Occipital lobe (tissue), 2 donors: ENCODE measurements around the gene CCDC184. TPM values are rescaled to one million over a fixed set of nuclear protein-coding genes. Genes with fewer than 3 reads are reported as not detected.

ENCODE experiments used
- DNase-seq: peaks from one replicate; lab custom pipeline; 2025; lab: John Stamatoyannopoulos, UW
- total RNA-seq: library from RNA; depleted of rRNA; stranded (reverse); fragments of >200 nt; gene quantifications from one replicate; pipeline ENCODE4 v1.2.3, GENCODE V29; 2014

Gene CCDC184
- total RNA-seq, 1 donor from 2014 or later: 17.0 TPM

DNA sequence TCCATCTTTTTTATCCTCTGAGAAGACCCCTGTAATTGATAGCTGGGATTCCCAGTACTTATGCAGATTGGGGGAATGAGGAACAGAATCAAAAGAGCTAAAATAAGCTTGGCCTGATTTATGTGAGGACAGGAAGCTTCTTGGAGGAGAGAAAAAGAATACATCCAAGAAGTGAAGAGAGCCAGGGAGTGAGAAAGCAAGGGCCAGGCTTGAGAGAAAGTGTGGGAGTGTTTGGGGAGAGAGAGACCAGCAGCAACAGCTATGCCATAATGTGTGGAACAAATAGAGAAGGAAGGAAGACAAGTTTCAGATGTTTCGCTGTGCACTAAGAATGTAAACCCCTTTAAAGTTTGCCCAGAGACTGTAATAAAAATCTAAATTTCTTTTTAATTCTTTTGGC, 4.0 kb upstream of the CCDC184 start:
- no peak for DNase-seq

DNA sequence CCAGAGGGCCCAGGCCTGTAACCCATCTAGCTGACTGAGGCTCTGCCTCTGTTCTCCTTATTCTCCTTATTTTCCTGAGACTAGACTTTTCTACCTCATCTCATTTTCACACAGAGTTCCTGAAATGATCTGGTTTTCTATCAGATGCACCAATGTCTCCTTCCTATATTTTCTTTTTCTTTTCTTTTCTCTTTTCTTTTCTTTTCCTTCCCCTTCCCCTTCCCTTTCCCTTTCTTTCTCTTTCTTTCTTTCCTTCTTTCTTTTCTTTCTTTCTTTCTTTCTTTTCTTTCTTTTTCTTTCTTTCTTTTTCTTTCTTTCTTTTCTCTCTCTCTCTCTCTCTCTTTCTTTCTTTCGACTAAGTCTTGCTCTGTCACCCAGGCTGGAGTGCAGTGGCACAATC, 3.0 kb upstream of the CCDC184 start:
- no peak for DNase-seq

- no peak for DNase-seq
These were observed 2.5 kb upstream of the CCDC184 start for GRCh38 chr12:48180857-48181495.

DNA sequence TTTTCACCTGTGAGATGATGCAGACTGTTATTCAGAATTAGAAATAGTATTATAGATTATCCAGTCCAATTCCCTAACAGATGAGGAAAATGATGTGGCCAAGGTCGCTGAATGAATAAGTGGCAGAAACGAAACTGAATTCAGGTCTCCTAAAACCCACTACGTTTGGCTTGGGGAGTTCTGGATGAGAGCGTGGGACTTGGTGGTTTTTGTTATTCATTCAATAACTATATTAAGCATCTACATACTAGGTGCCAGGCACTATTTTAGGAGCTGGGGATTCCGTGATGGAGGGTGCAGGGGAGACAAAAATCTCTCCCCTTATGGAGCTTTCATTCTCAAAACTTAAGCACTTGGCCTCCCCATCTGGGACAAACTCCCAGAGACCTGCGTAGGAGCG, 813 bp upstream of the CCDC184 start:
- no peak for DNase-seq

DNA sequence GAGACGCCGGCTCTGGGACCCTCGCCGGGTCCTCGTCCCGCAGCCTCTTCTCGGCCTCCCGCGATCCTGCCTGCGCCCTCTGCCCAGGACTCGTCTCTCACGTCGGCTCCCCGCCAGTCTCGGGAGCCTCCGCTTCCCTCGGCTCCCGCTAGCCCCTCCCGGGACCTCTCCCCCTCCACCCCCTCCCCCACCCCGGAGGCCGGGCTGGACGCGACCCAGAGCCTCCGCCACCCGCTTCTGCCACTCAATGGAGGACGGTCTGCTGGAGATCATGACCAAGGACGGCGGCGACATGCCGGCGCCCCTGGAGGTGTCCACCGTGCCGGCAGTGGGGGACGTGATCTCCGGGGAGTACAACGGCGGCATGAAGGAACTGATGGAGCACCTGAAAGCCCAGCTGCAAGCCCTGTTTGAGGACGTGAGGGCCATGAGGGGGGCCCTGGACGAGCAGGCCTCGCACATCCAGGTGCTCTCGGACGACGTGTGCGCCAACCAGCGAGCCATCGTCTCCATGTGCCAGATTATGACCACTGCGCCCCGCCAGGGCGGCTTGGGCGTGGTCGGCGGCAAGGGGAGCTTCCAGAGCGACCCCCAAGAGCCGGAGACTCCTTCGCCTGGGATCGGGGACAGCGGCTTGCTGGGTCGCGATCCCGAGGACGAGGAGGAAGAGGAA, 568 bp downstream of the CCDC184 start:
- no peak for DNase-seq

GRCh38 chr12:48184549-48184922, 1.1 kb downstream of the CCDC184 start:
- no peak for DNase-seq

DNA sequence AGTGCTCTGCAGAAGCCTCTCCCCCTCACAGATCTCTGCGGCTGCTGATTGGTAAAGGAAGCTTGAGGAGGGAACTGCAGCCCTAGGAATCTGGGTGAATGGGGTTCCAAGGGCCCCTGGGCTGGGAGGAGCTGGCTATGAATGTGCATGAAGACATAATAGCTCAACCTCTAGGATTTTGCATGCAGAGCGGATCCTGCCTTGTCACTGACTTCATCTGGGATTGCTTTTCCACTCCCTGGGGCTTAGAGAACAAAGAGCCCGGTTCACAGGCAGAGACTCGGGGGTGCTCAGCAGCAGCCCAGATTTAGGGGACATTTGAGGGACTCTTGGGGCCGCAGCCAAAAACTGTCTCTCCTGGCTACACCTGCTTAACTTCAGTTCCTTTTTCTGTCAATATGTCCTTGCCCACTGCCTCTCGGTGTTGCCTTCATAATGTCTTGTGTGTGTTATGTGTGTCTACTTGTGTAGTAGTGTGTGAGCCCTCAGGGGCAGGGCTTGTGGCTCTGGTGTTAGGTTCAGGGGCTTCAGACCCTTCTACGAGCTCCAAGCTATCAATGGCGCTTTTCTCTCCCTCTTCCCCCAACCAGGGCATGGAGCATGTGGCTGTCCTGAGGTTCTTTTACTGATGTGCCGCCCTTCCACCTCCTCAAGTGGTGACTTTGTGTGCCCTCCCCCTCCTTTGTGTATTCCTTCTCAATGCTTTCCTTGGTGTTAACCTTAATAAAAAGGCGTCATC, 1.9 kb downstream of the CCDC184 start:
- DNase-seq: peak; percentile 78

GRCh38 chr12:48187916-48188695, 4.7 kb downstream of the CCDC184 start:
- no peak for DNase-seq

DNA sequence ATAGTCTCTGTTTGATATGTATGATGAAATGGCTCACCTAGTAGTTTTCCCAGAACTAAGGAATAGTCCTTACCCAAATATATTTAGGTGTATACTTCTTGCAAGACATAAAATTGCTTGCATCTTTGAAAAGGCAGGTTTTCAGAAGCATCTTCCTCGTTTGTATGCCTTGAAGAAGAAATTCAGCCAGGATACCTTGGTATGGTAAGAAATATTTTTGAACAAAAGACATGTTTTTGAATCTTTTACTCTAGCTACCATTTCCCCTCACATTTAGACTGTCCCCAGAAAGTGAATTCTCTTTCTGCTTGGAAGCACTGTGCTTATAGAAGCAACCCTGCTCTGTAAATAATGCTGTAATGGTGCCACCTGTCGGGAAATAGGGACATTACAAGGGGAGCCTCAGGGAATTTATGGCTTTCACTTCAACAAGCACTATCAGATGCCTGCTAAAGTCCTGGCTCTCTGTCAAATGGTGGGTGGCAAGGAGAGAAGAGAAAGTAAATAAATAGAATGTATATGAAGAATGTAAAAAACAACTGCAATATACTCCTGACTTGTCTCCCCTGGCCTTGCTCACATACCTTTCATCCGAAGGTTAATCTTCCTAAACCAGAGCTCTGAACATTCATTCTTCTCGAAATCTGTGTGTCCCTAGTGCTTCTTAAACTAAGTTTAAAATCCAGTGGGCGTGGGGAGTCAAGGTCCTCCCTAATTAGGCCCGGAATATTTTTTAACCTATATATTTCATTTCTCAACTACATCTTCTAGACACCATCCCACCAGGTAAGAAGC, 6.1 kb downstream of the CCDC184 start:
- DNase-seq: peak; percentile 52

GRCh38 chr12:48191096-48191495, 7.7 kb downstream of the CCDC184 start:
- DNase-seq: no peak

GRCh38 chr12:48192861-48193260, 9.4 kb downstream of the CCDC184 start:
- no peak for DNase-seq

- no peak for DNase-seq
These were observed 10.2 kb downstream of the CCDC184 start for GRCh38 chr12:48193623-48194022.

DNA sequence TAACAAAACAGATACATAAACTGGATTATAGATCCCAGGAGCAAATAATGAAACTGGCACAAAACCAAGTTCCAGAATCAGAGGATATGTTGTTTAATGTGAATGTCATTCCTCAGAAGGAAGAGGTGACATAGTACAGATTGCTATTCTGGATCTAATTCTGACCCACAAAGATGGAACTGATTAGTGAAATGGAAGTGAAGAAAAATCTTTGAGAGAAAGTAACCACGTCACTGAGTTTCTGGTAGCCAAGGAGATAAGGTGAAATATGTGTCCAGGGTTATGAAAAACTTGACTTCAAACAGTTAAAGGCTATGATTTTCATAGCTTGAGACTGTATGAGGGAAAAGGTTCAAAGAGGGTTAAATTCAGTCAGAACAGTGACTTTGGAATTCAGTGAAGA, 11.4 kb downstream of the CCDC184 start:
- DNase-seq: no peak

DNA sequence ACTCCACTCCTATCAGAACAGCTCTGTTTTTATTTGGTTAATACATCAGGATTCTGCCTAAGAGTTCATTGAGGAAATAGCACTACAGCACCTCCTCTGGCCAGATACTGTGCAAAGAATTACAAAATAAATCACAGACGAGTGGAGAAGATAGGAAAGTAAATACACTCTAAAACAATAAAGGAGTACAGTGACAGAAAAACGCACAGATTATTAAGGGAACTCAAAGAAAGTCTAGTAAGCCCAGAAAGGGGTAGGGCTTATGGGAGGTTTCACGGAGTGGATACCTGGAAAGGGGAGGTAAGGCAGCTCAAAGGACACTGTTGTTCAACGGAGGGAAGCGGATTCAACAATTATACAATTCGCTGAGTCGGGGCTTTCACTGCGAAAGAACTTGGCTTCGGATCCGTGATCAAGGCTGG, 14.1 kb downstream of the CCDC184 start:
- DNase-seq: no peak

DNA sequence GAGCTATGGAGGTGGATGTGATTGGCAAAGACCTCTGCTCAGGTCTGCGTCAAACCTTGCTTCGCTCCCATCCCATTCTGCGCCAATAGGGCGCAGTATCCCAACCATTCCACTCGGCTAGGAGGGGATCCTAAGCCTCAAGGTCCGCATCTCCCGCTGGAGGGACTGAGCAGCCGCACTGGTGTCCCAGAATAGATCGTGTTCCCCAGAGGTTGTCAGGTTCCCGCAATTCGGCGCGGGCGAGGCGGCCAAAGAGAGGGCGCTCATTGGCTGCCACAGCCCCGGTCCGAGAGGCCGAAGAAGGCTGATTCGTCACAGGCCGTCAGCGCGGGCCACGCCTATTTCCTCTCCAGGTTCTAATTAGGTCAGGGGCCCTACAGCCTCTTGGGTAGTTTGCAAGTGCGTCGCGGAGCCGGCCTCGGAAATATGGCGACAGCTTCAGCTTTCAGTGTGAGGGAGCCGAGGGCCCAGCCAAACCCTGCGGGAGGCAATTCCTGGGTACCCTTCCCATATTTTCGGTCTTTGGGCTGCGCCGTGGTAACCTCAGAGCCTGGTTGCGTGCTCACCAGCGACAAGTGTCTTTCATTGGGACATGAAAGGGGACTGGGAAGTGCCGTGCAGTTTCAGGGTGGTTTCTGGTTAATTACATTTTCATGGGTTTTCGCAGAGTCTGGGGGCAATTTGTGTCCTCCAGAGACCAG, 14.7 kb downstream of the CCDC184 start:
- DNase-seq: peak; percentile 94

DNA sequence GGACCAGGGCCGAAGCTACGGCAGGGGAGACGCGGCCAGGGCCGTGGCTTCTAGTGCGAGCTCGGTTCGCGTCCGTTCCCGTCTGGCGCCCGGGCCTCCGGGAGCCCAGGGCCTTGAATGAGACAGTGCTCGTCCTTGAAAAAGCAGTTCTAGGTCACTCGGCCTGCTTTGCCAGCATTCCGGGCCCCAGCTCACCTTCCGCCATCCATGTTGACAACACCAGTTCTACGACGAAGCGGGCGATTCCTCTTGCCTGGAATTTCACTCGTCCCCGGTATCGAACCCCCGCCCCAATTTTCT, 15.2 kb downstream of the CCDC184 start:
- no peak for DNase-seq

GRCh38 chr12:48198985-48199384, 15.5 kb downstream of the CCDC184 start:
- no peak for DNase-seq

- no peak for DNase-seq
These were observed 16.4 kb downstream of the CCDC184 start for GRCh38 chr12:48199774-48200221.

- no peak for DNase-seq
These were observed 17.6 kb downstream of the CCDC184 start for GRCh38 chr12:48201091-48201490.

DNA sequence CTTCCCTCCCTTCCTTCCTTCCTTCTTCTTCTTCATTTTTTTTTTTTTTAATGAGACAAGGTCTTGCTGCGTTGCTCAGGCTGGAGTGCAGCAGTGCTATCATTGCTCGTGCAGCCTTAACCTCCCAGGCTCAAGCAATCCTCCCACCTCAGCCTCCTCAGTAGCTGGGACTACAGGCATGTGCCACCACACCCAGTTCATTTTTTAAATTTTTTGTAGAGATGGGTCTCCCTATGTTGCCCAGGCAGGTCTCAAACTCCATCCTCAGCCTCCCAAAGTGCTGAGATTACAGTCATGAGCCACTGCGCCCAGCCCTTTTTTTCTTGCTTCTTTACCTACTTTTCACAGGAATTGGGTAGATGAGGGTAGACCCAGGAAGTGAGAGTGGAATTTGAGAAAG, 18.1 kb downstream of the CCDC184 start:
- DNase-seq: no peak

- DNase-seq: no peak
These were observed 19.3 kb downstream of the CCDC184 start for GRCh38 chr12:48202766-48203165.
